ENCODE measurements around the gene UGT1A1.
"Not testable (repeated sequence)": the region's sequence is repeated elsewhere in the genome, so short reads cannot be mapped to it uniquely, and the experiment has no call there.

Gene UGT1A1

DNA sequence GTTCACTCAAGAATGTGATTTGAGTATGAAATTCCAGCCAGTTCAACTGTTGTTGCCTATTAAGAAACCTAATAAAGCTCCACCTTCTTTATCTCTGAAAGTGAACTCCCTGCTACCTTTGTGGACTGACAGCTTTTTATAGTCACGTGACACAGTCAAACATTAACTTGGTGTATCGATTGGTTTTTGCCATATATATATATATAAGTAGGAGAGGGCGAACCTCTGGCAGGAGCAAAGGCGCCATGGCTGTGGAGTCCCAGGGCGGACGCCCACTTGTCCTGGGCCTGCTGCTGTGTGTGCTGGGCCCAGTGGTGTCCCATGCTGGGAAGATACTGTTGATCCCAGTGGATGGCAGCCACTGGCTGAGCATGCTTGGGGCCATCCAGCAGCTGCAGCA is at the start of gene UGT1A1:
Gene UGT1A1, plus strand, starts transcription at position 228 of the 400 bp plus-strand sequence. Its CDS starts 18 bp downstream, at position 246.
- no peak for DNase-seq
- intact Hi-C loops (cut with DNase I), result no loop called here

DNA sequence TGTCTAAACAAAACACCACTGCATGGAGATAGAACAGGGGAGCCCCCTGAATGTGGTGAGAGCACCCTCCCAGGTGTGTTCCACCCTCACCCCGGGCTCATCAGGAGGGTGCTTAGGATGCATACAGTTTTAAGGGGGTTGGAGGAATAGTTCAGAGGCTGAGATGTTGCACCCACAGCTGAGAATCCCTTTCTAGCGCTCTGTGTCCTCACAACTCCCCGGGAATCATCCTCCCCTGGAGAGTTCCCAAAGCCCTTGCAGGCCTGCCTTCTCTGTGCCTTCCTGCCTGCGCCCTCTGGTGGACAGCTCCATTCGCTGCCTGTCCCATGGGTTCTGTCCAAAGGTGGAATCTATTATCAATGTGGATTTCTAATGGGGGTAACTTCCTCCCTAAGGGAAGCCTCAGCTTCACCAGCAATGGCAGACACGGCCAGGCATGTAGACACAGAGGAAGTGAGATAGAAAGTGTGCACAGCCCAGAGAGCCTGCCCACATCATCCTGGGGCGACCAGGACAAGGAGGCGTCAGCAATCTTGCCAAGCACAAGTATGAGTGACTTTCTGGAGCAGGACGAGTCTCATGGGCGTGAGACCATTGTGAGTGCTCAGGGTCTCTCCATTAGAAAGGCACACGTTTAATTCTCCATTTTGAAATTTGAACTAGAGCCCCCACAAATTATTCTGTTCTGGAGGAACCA is 48.6 kb upstream of the UGT1A1 start:
- intact Hi-C loops (cut with DNase I), result loop anchor here (5.0 kb wide), 1 partner anchor 264 kb away; no protein-coding TSS in a partner anchor
- peak; percentile 18 to 95 (median 79) for DNase-seq

DNA sequence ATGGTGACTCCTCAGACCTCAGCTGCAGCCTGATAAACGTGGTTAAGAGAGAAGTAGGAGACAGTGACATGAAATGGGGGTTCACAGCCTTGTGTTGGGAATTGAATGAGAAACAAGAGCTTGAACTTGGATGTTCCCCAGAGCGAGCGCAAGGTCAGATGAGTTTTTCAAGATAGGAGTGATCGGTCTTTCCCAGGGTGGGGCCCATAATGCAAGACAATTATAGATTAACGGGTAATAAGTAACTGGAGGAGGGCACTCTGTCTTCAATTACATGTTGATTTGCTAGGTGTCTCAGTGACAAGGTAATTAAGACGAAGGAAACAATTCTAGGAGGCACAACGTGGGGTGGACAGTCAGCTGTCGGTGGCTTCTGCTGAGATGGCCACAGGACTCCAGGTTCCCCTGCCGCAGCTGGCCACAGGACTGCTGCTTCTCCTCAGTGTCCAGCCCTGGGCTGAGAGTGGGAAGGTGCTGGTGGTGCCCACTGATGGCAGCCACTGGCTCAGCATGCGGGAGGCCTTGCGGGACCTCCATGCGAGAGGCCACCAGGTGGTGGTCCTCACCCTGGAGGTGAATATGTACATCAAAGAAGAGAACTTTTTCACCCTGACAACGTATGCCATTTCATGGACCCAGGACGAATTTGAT is 47.3 kb upstream of the UGT1A1 start, which contains the start of gene UGT1A5:
Gene UGT1A5, plus strand, starts transcription at position 297 of the 651 bp plus-strand sequence. Its CDS starts 85 bp downstream, at position 382.
- DNase-seq, result peak in 1 of 10 donors; percentile 62
- intact Hi-C loops (cut with DNase I), result loop anchor here (5.0 kb wide), 1 partner anchor 265 kb away; no protein-coding TSS in a partner anchor

DNA sequence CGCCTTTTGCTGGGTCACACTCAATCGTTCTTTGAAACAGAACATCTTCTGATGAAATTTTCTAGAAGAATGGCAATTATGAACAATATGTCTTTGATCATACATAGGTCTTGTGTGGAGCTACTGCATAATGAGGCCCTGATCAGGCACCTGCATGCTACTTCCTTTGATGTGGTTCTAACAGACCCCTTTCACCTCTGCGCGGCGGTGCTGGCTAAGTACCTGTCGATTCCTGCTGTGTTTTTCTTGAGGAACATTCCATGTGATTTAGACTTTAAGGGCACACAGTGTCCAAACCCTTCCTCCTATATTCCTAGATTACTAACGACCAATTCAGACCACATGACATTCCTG is 46.8 kb upstream of the UGT1A1 start:
- intact Hi-C loops (cut with DNase I), result loop anchor here (5.0 kb wide), 1 partner anchor 266 kb away; no protein-coding TSS in a partner anchor
- no peak for DNase-seq

DNA sequence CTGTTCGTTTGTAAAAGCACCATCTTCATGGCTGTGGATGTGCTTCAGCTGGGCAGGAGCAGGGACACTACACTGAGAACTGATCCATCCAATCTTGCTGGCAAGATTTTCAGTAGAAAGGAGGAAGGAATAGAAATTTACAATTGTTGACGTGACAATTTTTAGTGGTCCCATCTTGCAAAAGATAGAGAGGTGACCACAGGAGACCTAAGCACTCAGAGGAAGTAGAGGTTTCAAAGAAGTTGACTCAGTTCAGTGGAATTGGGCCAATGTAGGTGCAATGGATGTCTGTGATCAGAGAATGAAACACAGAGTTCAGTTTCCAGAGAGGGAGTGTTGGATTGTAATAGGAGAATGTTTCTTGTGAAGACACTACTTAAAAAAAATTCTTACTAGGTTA is 45.9 kb upstream of the UGT1A1 start:
- DNase-seq, result no peak
- intact Hi-C loops (cut with DNase I), result loop anchor here (5.0 kb wide), 1 partner anchor 267 kb away; no protein-coding TSS in a partner anchor

DNA sequence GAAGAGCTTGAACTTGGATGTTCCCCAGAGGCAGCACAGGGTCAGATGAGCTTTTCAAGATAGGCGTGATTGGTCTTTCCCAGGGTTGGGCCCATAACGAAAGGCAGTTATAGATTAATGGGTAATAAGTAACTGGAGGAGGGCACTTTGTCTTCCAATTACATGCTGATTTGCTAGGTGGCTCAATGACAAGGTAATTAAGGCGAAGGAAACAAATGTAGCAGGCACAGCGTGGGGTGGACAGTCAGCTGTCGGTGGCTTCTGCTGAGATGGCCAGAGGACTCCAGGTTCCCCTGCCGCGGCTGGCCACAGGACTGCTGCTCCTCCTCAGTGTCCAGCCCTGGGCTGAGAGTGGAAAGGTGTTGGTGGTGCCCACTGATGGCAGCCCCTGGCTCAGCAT is 41.5 kb upstream of the UGT1A1 start, which contains the start of gene UGT1A4:
Gene UGT1A4, plus strand, starts transcription at position 185 of the 400 bp plus-strand sequence. Its CDS starts 85 bp downstream, at position 270.
- DNase-seq, result no peak
- intact Hi-C loops (cut with DNase I), result no loop called here

DNA sequence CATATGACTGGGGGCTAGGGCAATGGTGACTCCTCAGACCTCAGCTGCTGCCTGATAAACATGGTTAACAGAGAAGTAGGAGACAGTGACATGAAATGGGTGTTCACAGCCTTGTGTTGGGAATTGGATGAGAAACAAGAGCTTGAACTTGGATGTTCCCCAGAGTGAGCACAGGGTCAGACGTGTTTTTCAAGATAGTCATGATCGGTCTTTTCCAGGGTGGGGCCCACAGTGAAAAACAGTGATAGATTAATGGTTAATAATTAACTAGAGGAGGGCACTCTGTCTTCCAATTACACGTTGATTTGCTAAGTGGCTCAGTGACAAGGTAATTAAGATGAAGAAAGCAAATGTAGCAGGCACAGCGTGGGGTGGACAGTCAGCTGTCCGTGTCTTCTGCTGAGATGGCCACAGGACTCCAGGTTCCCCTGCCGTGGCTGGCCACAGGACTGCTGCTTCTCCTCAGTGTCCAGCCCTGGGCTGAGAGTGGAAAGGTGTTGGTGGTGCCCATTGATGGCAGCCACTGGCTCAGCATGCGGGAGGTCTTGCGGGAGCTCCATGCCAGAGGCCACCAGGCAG is 31.3 kb upstream of the UGT1A1 start, which contains the start of gene UGT1A3:
Gene UGT1A3, plus strand, starts transcription at position 320 of the 579 bp plus-strand sequence. Its CDS starts 85 bp downstream, at position 405.
- intact Hi-C loops (cut with DNase I), result no loop called here

DNA sequence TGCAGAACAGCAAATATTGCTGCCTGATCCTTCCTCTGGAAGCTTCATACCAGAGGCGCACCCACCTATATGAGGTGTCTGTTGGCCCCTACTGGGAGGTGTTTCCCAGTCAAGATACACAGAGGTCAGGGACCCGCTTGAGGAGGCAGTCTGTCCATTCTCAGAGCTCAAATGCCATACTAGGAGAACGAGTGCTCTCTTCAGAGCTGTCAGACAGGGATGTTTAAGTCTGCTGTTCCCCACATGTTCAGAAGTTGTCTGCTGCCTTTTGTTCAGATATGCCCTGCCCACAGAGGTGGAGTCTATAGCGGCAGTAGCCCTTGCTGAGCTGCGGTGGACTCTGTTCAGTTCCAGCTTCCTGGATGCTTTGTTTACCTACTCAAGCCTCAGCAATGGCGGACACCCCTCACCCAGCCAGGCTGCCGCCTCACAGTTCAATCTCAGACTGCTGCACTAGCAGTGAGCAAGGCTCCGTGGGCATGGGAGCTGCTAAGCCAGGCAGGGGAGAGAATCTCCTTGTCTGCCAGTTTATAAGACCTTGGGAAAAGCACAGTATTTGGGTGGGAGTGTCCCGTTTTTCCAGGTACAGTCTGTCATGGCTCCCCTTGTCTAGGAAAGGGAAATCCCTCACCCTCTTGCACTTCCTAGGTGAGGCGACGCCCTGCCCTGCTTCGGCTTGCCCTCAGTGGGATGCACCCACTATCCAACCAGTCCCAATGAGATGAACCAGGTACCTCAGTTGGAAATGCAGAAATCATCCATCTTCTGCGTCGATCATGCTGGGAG is 23.0 kb upstream of the UGT1A1 start:
- intact Hi-C loops (cut with DNase I); DNase-seq: not testable (repeated sequence)

More for the DNA sequence above, 31.3 kb upstream of the UGT1A1 start, which contains the start of gene UGT1A3:
- no peak for DNase-seq

DNA sequence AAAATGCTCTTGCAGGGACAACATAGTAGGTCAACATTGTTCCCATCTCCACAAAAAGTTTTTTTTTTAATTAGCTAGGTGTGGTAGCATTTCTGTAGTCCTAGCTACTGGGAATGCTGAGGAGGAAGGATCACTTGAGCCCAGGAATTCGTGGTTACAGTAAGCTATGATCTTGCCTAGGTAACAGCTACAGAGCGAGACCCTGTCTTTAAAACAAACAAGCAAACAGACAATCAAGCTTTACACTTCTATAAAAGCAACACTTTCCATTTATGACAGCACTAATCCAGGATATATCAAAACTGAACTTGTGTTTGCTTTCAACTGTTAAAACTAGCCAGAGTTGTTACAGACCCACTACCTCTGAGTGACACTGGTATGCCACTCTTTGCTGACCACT is 19.2 kb upstream of the UGT1A1 start:
- no peak for DNase-seq
- intact Hi-C loops (cut with DNase I), result no loop called here

DNA sequence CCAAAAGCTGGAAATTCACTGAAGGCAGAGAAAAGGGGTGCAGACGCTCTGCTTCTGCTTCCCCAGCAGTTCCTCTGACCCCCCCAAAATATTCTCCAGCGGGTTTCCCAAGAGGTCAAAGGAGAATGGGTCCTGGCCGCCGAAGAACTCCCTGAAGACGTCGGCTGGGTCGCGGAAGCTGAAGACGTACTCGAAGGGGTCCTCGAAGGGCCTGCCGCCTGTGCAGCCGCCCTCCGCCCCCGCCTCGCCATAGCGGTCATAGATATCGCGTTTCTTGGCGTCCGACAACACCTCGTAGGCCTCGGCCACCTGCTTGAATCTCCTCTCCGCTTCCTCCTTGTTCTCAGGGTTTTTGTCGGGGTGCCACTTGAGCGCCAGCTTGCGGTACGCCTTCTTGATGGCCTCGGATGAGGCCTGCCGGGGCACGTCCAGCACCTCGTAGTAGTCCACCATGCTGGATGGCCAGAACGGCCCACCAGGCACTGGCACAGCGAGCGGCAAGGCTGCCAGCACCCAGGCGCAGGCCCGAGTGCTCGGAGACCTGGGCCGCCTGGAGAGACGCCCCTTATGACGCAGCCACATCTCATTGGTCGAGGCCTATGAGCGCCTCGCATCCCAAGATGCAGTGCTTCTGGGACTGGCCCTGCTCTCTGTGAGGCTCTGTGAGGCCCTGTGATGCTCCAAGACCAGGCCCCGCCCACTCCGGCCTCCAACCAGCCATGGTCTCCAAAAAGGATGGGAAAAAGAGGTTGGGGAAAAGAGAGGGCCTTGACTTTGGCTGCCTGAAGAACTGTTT is 16.4 kb upstream of the UGT1A1 start:
- intact Hi-C loops (cut with DNase I), result no loop called here
- DNase-seq, result peak in 3 of 10 donors; percentile 58 to 74 (median 63)

DNA sequence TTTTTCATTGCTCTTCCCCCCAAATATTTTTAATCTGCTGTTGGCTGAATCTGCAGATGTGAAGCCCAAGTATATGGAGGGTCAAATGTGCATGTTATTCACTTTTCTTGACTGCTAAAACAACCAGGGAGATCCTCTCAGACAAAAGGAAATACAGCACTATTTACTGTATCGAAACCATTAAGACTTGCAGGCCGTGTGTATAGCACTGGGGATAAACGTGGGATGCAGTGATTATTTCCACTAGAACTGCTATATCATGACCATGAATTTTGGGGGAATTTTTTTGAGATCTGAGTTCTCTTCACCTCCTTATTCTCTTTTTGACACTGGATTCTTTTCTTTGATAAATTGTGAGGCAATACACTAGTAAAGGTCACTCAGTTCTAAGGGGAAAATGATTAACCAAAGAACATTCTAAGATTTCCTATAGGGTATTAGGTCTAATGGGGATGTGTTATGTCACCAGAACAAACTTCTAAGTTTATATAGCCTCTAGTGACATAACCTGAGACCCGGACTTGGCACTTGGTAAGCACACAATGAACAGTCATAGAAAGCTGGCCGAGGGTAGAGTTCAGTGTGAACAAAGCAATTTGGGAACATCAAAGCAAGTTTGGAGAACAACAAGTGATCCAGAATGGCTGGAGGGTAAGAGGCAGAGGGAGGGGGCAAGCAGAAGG is 14.9 kb upstream of the UGT1A1 start:
- intact Hi-C loops (cut with DNase I), result no loop called here
- DNase-seq, result no peak

DNA sequence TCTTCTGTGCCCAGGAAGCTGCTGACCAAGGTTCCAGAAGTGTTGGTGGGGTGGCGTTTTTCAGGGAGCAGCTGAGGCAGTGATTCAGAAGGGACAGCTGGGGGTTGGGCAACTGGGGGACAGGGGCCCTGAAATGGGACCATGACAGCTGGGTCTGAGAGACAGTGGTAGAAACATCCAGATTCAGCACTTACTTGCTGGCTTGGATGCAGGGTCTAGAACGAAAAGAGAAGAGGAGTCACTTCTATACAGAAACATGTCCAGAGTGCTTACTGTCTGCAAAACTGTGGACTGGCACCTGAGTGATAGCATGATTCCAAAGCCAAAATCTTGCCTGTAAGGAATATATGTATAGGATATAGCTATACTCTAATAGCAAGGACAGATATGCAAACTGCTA is 14.2 kb upstream of the UGT1A1 start:
- intact Hi-C loops (cut with DNase I); DNase-seq: not testable (repeated sequence)

DNA sequence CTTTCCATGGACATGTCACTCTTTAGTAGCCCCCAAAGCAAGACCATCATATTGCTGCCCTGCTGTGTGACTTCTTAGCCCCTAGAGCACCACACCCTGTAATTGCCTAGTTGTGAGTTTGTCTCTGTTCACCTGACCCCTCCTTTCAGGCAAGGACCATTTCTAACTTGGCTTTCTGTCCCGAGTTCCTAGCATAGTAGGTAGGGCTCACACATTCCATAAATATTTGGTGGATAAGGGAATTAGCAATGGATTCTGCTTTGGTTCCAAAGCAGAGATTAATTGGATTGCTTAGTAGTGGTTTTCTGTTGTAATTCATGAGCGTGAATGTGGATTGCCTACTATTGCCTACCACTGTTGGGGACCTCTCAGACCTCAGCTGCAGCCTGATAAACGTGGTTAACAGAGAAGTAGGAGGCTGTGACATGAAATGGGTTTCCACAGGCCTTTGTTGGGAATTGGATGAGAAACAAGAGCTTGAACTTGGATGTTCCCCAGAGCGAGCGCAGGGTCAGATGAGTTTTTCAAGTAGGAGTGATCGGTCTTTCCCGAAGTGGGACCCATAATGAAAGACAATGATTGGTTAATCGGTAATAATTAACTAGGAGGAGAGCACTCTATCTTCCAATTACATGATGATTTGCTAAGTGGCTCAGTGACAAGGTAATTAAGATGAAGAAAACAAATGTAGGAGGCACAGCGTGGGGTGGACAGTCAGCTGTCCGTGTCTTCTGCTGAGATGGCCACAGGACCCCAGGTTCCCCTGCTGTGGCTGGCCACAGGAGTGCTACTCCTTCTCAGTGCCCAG is 13.4 kb upstream of the UGT1A1 start:
- intact Hi-C loops (cut with DNase I), result no loop called here
- DNase-seq, result no peak

DNA sequence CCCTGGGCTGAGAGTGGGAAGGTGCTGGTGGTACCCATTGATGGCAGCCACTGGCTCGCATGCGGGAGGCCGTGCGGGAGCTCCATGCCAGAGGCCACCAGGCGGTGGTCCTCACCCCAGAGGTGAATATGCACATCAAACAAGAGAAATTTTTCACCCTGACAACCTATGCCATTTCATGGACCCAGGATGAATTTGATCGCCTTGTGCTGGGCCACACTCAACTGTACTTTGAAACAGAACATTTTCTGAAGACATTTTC is 12.9 kb upstream of the UGT1A1 start:
- DNase-seq, result no peak
- intact Hi-C loops (cut with DNase I), result no loop called here

DNA sequence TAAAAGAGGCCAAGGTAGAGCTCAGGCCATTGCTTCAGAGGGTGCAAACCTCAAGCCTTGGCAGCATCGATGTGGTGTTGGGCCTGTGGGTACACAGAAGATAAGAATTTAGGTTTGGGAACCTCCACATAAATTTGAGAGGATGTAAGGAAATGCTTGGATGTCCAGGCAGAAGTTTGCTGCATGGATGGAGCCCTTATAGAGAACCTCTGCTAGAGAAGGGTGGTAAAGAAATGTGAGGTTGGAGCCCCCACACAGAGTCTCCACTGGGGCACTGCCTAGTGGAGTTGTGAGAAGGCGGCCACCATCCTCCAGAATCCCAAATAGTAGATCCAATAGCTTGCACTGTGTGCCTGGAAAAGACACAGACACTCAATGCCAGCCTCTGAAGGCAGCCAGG is 9.4 kb upstream of the UGT1A1 start:
- DNase-seq; intact Hi-C loops (cut with DNase I): not testable (repeated sequence)

DNA sequence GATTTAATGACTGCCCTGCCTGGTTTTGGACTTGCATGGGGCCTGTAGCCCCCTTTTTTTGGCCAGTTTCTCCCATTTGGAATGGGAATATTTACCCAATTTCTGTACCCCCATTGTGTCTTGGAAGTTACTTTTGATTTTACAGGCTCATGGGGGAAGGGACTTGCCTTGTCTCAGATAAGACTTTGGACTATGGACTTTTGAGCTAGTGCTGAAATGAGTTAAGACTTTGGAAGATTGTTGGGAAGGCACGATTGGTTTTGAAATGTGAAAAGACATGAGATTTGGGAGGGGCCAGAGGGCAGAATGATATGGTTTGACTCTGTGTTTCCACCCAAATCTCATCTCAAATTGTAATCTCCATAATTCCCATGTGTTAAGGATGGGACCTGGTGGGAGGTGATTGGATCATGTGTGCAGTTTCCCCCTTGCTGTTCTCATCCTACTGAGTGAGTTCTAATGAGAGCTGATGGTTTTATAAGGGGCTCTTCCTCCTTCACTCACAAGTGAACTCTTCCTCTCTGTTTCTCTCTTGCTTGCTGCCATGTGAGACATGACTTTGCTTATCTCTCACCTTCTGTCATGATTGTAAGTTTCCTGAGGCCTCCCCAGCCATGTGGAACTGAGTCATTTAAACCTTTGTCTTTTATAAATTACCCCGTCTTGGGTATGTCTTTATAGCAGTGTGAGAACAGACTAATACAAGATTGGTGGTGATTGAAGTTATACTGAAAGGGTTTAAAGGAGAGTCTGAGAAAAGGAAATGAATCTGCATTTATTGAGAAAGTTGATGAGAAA is 8.7 kb upstream of the UGT1A1 start:
- DNase-seq; intact Hi-C loops (cut with DNase I): not testable (repeated sequence)

DNA sequence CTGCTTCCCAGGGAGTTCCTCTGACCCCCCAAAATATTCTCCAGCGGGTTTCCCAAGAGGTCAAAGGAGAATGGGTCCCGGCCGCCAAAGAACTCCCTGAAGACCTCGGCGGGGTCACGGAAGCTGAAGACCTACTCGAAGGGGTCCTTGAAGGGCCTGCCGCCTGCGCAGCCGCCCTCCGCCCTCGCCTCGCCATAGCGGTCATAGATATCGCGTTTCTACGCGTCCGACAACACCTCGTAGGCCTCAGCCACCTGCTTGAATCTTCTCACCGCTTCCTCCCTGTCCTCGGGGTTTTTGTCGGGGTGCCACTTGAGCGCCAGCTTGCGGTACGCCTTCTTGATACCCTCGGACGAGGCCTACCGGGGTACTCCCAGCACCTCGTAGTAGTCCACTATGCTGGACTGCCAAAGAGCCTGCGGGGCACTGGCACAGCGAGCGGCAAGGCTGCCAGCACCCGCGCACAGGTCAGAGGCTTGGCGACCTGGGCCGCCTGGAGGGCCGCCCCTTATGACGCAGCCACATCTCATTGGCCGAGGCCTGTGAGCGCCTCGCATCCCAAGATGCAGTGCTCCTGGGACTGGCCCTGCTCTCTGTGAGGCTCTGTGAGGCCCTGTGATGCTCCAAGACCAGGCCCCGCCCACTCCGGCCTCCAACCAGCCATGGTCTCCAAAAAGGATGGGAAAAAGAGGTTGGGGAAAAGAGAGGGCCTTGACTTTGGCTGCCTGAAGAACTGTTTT is 5.0 kb upstream of the UGT1A1 start:
- peak in 1 of 10 donors; percentile 84 for DNase-seq
- intact Hi-C loops (cut with DNase I), result no loop called here

All from posterior cingulate gyrus (tissue), 11 donors.